ENCODE data around the gene CFAP251.

The CFAP251 gene

DNA sequence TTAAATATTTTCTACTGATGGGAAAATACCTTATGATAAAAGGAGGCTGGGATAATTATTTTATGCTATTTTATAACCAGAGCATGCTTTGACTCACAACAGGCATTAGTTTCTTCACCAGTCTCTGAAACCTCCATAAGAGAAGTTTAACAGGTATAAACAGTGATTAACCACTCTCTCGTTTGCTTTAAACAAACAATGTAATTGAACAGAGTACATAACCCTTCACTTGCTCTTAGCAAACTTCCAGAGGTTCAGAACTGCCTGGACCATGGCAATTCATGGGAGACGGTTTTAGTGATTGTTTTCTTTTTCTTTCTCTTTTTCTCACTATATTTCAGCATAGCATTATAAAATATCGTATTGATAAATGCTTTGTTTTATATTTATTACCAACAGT lies 35.3 kb downstream of the CFAP251 start:
- Histone ChIP-seq H4K8ac (ENCODE audit: low read depth, low read length) (no peak overlapping the region), H3K79me2 (ENCODE audit: control insufficient read depth, insufficient read depth, low read length, poor library complexity) (no peaks in the 10 kb centered on the region), H3K9me3 (ENCODE audit: insufficient read depth, low read depth, low read length) (no peaks in the 10 kb centered on the region), H3K4me1 (ENCODE audit: control insufficient read depth in 1 of 2, insufficient read depth in 2 of 2, low read length in 2 of 2) (peaks cover 0 to 2% of the 10 kb centered on the region in 2 experiments), H4K91ac (ENCODE audit: low read depth, low read length) (no peak overlapping the region), H3K14ac (ENCODE audit: low read length) (no peak overlapping the region), H2BK5ac (ENCODE audit: low read depth, low read length, poor library complexity) (no peak overlapping the region), H3K79me1 (ENCODE audit: low read length) (peaks cover 2% of the 10 kb centered on the region), H2AK5ac (ENCODE audit: low read length) (no peak overlapping the region), H3K27me3 (ENCODE audit: insufficient read depth, low read length) (no peaks in the 10 kb centered on the region), H3K4ac (ENCODE audit: low read depth, low read length) (no peak overlapping the region), H2BK12ac (ENCODE audit: low read length) (no peak overlapping the region), H3K4me3 (ENCODE audit: low read depth, low read length) (no peak overlapping the region), H3K36me3 (ENCODE audit: control insufficient read depth in 1 of 2, insufficient read depth in 2 of 2, low read length in 2 of 2) (no peaks in the 10 kb centered on the region), H2BK120ac (ENCODE audit: insufficient read depth, low read length, poor library complexity) (no peak overlapping the region), H2AFZ (ENCODE audit: insufficient read depth, low read length, poor library complexity) (no peak overlapping the region), H3K9ac (ENCODE audit: low read length) (no peak overlapping the region), H3K18ac (ENCODE audit: low read length) (no peak overlapping the region), H4K12ac (ENCODE audit: low read depth, low read length) (no peak overlapping the region), H3K23ac (ENCODE audit: low read length) (no peak overlapping the region), H3K27ac (ENCODE audit: low read depth, low read length) (no peak overlapping the region), H3K4me2 (ENCODE audit: low read length) (no peak overlapping the region)
- no CpG with 5 or more reads among the region's 3 CpGs for WGBS (ENCODE audit: extremely low coverage, insufficient coverage, insufficient read length)
- DNase-seq = no peak

- Histone ChIP-seq H4K91ac (ENCODE audit: low read depth, low read length) (no peak overlapping the region), H3K4me2 (ENCODE audit: low read length) (no peak overlapping the region), H3K27me3 (ENCODE audit: insufficient read depth, low read length) (no peaks in the 10 kb centered on the region), H2AK5ac (ENCODE audit: low read length) (no peak overlapping the region), H3K79me2 (ENCODE audit: control insufficient read depth, insufficient read depth, low read length, poor library complexity) (no peaks in the 10 kb centered on the region), H3K18ac (ENCODE audit: low read length) (no peak overlapping the region), H3K14ac (ENCODE audit: low read length) (no peak overlapping the region), H3K23ac (ENCODE audit: low read length) (no peak overlapping the region), H4K8ac (ENCODE audit: low read depth, low read length) (no peak overlapping the region), H2AFZ (ENCODE audit: insufficient read depth, low read length, poor library complexity) (no peak overlapping the region), H2BK12ac (ENCODE audit: low read length) (no peak overlapping the region), H3K9ac (ENCODE audit: low read length) (no peak overlapping the region), H3K79me1 (ENCODE audit: low read length) (no peaks in the 10 kb centered on the region), H2BK5ac (ENCODE audit: low read depth, low read length, poor library complexity) (no peak overlapping the region), H3K27ac (ENCODE audit: low read depth, low read length) (no peak overlapping the region), H3K4me1 (ENCODE audit: control insufficient read depth in 1 of 2, insufficient read depth in 2 of 2, low read length in 2 of 2) (peaks cover 0 to 1% of the 10 kb centered on the region in 2 experiments), H4K12ac (ENCODE audit: low read depth, low read length) (no peak overlapping the region), H3K9me3 (ENCODE audit: insufficient read depth, low read depth, low read length) (no peaks in the 10 kb centered on the region), H3K4ac (ENCODE audit: low read depth, low read length) (no peak overlapping the region), H3K36me3 (ENCODE audit: control insufficient read depth in 1 of 2, insufficient read depth in 2 of 2, low read length in 2 of 2) (peaks cover 0 to 2% of the 10 kb centered on the region in 2 experiments), H3K4me3 (ENCODE audit: low read depth, low read length) (no peak overlapping the region), H2BK120ac (ENCODE audit: insufficient read depth, low read length, poor library complexity) (no peak overlapping the region)
- no CpG with 5 or more reads among the region's 13 CpGs for WGBS (ENCODE audit: extremely low coverage, insufficient coverage, insufficient read length)
- DNase-seq = peak in 1 of 2 donors; percentile 23
These were observed 37.2 kb downstream of the CFAP251 start for GRCh38 chr12:121955258-121956237.

GRCh38 chr12:121957861-121958515 lies 39.6 kb downstream of the CFAP251 start:
- Histone ChIP-seq H3K4me1 (ENCODE audit: control insufficient read depth in 1 of 2, insufficient read depth in 2 of 2, low read length in 2 of 2) (peaks cover 0 to 2% of the 10 kb centered on the region in 2 experiments), H2BK12ac (ENCODE audit: low read length) (no peak overlapping the region), H3K9ac (ENCODE audit: low read length) (no peak overlapping the region), H3K79me1 (ENCODE audit: low read length) (no peaks in the 10 kb centered on the region), H3K27me3 (ENCODE audit: insufficient read depth, low read length) (no peaks in the 10 kb centered on the region), H3K14ac (ENCODE audit: low read length) (no peak overlapping the region), H2BK120ac (ENCODE audit: insufficient read depth, low read length, poor library complexity) (no peak overlapping the region), H4K8ac (ENCODE audit: low read depth, low read length) (no peak overlapping the region), H2AK5ac (ENCODE audit: low read length) (no peak overlapping the region), H3K36me3 (ENCODE audit: control insufficient read depth in 1 of 2, insufficient read depth in 2 of 2, low read length in 2 of 2) (peaks cover 0 to 2% of the 10 kb centered on the region in 2 experiments), H3K4me3 (ENCODE audit: low read depth, low read length) (no peak overlapping the region), H2BK5ac (ENCODE audit: low read depth, low read length, poor library complexity) (no peak overlapping the region), H2AFZ (ENCODE audit: insufficient read depth, low read length, poor library complexity) (no peak overlapping the region), H3K18ac (ENCODE audit: low read length) (no peak overlapping the region), H3K79me2 (ENCODE audit: control insufficient read depth, insufficient read depth, low read length, poor library complexity) (no peaks in the 10 kb centered on the region), H3K27ac (ENCODE audit: low read depth, low read length) (no peak overlapping the region), H3K4ac (ENCODE audit: low read depth, low read length) (no peak overlapping the region), H3K9me3 (ENCODE audit: insufficient read depth, low read depth, low read length) (no peaks in the 10 kb centered on the region), H3K4me2 (ENCODE audit: low read length) (no peak overlapping the region), H4K12ac (ENCODE audit: low read depth, low read length) (no peak overlapping the region), H3K23ac (ENCODE audit: low read length) (no peak overlapping the region), H4K91ac (ENCODE audit: low read depth, low read length) (no peak overlapping the region)
- no peak for DNase-seq
- no CpG with 5 or more reads among the region's 6 CpGs for WGBS (ENCODE audit: extremely low coverage, insufficient coverage, insufficient read length)

- Histone ChIP-seq H3K27me3 (ENCODE audit: insufficient read depth, low read length) (no peaks in the 10 kb centered on the region), H3K36me3 (ENCODE audit: control insufficient read depth in 1 of 2, insufficient read depth in 2 of 2, low read length in 2 of 2) (peaks cover 0 to 2% of the 10 kb centered on the region in 2 experiments), H3K14ac (ENCODE audit: low read length) (no peak overlapping the region), H2BK5ac (ENCODE audit: low read depth, low read length, poor library complexity) (no peak overlapping the region), H3K18ac (ENCODE audit: low read length) (no peak overlapping the region), H3K4ac (ENCODE audit: low read depth, low read length) (no peak overlapping the region), H4K12ac (ENCODE audit: low read depth, low read length) (no peak overlapping the region), H3K9me3 (ENCODE audit: insufficient read depth, low read depth, low read length) (no peaks in the 10 kb centered on the region), H2AFZ (ENCODE audit: insufficient read depth, low read length, poor library complexity) (no peak overlapping the region), H3K9ac (ENCODE audit: low read length) (no peak overlapping the region), H4K91ac (ENCODE audit: low read depth, low read length) (no peak overlapping the region), H4K8ac (ENCODE audit: low read depth, low read length) (no peak overlapping the region), H2AK5ac (ENCODE audit: low read length) (no peak overlapping the region), H2BK120ac (ENCODE audit: insufficient read depth, low read length, poor library complexity) (no peak overlapping the region), H2BK12ac (ENCODE audit: low read length) (no peak overlapping the region), H3K4me3 (ENCODE audit: low read depth, low read length) (no peak overlapping the region), H3K4me2 (ENCODE audit: low read length) (no peak overlapping the region), H3K27ac (ENCODE audit: low read depth, low read length) (no peak overlapping the region), H3K79me2 (ENCODE audit: control insufficient read depth, insufficient read depth, low read length, poor library complexity) (no peaks in the 10 kb centered on the region), H3K79me1 (ENCODE audit: low read length) (no peaks in the 10 kb centered on the region), H3K4me1 (ENCODE audit: control insufficient read depth in 1 of 2, insufficient read depth in 2 of 2, low read length in 2 of 2) (peaks cover 0 to 2% of the 10 kb centered on the region in 2 experiments), H3K23ac (ENCODE audit: low read length) (no peak overlapping the region)
- no peak for DNase-seq
- no CpG with 5 or more reads among the region's 21 CpGs for WGBS (ENCODE audit: extremely low coverage, insufficient coverage, insufficient read length)
These were observed 40.3 kb downstream of the CFAP251 start for GRCh38 chr12:121958541-121959240.
